Stomach (tissue), 9 donors: Measurements from ENCODE around the gene PLPP3. TPM values are rescaled to one million over a fixed set of nuclear protein-coding genes. Genes with fewer than 3 reads are reported as not detected.

Experiments used
- DNase-seq, 2 donors: peaks; one replicate each; pipeline versions ENCODE4 v3.0.0 to v3.0.0-alpha.2; 2013 to 2019
- H3K27ac ChIP-seq, 5 donors: fragments of 200-600 bp in 4 of 5; sonication (generic) in 4 of 5; one replicate each; pipeline ENCODE4 v1.5.1; 2013 to 2019; ENCODE audit warnings: mild to moderate bottlenecking in 1 of 5, moderate library complexity in 1 of 5
- H3K27me3 ChIP-seq, 3 donors: fragments of 200-600 bp; sonication (generic); one replicate each; pipeline ENCODE4 v1.5.1; 2017 to 2019; ENCODE audit warnings: mixed run types in 1 of 3
- H3K36me3 ChIP-seq, 4 donors: fragments of 200-600 bp; sonication (generic); 1 replicate in 3 of 4; 2 replicates in 1 of 4; pipeline ENCODE4 v1.5.1; 2016 to 2019
- H3K4me1 ChIP-seq, 4 donors: fragments of 200-600 bp; sonication (generic); one replicate each; pipeline ENCODE4 v1.5.1; 2016 to 2019
- H3K4me3 ChIP-seq, 4 donors: fragments of 200-600 bp; sonication (generic) in 3 of 4; one replicate each; pipeline ENCODE4 v1.5.1; 2016 to 2019; ENCODE audit warnings: mild to moderate bottlenecking in 1 of 4
- H3K9me3 ChIP-seq, 4 donors: fragments of 200-600 bp; sonication (generic); one replicate each; pipeline ENCODE4 v1.5.1; 2016 to 2019
- CTCF ChIP-seq, 7 experiments: fragments of 450-650 bp in 4 of 7; fragments of 200-600 bp in 3 of 7; sonication (generic) in 3 of 7; IDR thresholded peaks; one replicate each; pipeline ENCODE4 v1.5.1; 2016 to 2019; ENCODE audit warnings: antibody characterized with exemption in 7 of 7, control low read depth in 2 of 7, mild to moderate bottlenecking in 1 of 7
- EP300 ChIP-seq: sonication (generic); formaldehyde crosslinking; IDR thresholded peaks from one replicate; pipeline ENCODE4 v1.6.1; 2017; ENCODE audit warnings: antibody characterized with exemption
- POLR2A ChIP-seq, 4 donors: fragments of 450-650 bp; IDR thresholded peaks; one replicate each; pipeline ENCODE4 v1.6.1; 2016; ENCODE audit warnings: antibody characterized with exemption in 4 of 4, control low read depth in 2 of 4, mild to moderate bottlenecking in 1 of 4, moderate library complexity in 1 of 4
- POLR2AphosphoS5 ChIP-seq, 3 donors: sonication (generic); formaldehyde crosslinking; IDR thresholded peaks; one replicate each; pipeline ENCODE4 v1.6.1; 2016; ENCODE audit warnings: antibody characterized with exemption in 3 of 3
- WGBS, 5 donors: extraction: QIAGEN DNeasy Blood & Tissue Kit in 3 of 5; methylation state at CpG; one replicate each; pipeline versions ENCODE4 v1.1.5 to v1.1.7; 2013 to 2018; 5-methylcytosine and 5-hydroxymethylcytosine counted together
- intact Hi-C: fragments of 100-400 bp; cut with DNase I; formaldehyde crosslinking; loops from one replicate; pipeline ENCODE4 v1.15.1; 2023; ENCODE audit warnings: low total_unique reads
- polyA plus RNA-seq, 3 donors: library from polyadenylated mRNA; stranded (reverse); fragments of 200-250 nt; gene quantifications; one replicate each; pipeline ENCODE4 v1.2.3, GENCODE V29; 2013
- total RNA-seq, 5 donors: library from RNA; depleted of rRNA; stranded (reverse); fragments of >200 nt; gene quantifications; one replicate each; pipeline versions ENCODE4 v1.1.0 to v1.2.3, GENCODE V29; 2014 to 2016
- donor health status: healthy with polysubstance abuse.
- donor health status: Bipolar disorder and iron deficiency.
- donor health status: healthy.

The PLPP3 gene
- total and polyA plus RNA-seq, 8 donors, result 11.1 to 145 (median 46.1) TPM

GRCh38 chr1:56466538-56466937 is 112.8 kb downstream of the PLPP3 start:
- TF ChIP-seq POLR2A (IDR thresholded peaks at IDR 0.05) (no peak), CTCF (IDR thresholded peaks at IDR 0.05) (no peak), EP300 (no peak), POLR2AphosphoS5 (IDR thresholded peaks at IDR 0.05) (no peak)
- WGBS, 5 donors, result 83 to 100% (median 96%) methylated on average over 1 of the region's 1 CpG

GRCh38 chr1:56464294-56464693 is 115.1 kb downstream of the PLPP3 start:
- no peaks in the 10 kb centered on the region for H3K36me3 ChIP-seq
- intact Hi-C loops, result no loop called here
- no peak for DNase-seq

More at GRCh38 chr1:56466538-56466937, 112.8 kb downstream of the PLPP3 start:
- Histone ChIP-seq H3K36me3 (no peaks in the 10 kb centered on the region), H3K27me3 (no peaks in the 10 kb centered on the region), H3K4me3 (no peak overlapping the region), H3K4me1 (peaks cover 0 to 23% (median 6%) of the 10 kb centered on the region in 4 donors), H3K27ac (no peak overlapping the region), H3K9me3 (no peaks in the 10 kb centered on the region)
- intact Hi-C loops, result no loop called here
- DNase-seq, result no peak

GRCh38 chr1:56463376-56463775 is 116.0 kb downstream of the PLPP3 start:
- Histone ChIP-seq H3K4me3 (no peak overlapping the region), H3K36me3 (no peaks in the 10 kb centered on the region), H3K4me1 (peaks cover 0 to 3% (median 0%) of the 10 kb centered on the region in 4 donors), H3K27ac (no peak overlapping the region), H3K9me3 (no peaks in the 10 kb centered on the region), H3K27me3 (no peaks in the 10 kb centered on the region)
- DNase-seq, result no peak
- TF ChIP-seq POLR2A (IDR thresholded peaks at IDR 0.05) (no peak), POLR2AphosphoS5 (IDR thresholded peaks at IDR 0.05) (no peak), CTCF (IDR thresholded peaks at IDR 0.05) (no peak), EP300 (no peak)
- WGBS, 5 donors, result 88 to 100% (median 96%) methylated on average over 1 of the region's 1 CpG
- intact Hi-C loops, result no loop called here

More at GRCh38 chr1:56464294-56464693, 115.1 kb downstream of the PLPP3 start:
- H3K4me1 ChIP-seq, result peaks cover 0 to 5% (median under 1%) of the 10 kb centered on the region in 4 donors
- H3K4me3 ChIP-seq, result no peak overlapping the region
- H3K27ac ChIP-seq, result no peak overlapping the region
- TF ChIP-seq EP300 (no peak), CTCF (IDR thresholded peaks at IDR 0.05) (no peak), POLR2A (IDR thresholded peaks at IDR 0.05) (no peak), POLR2AphosphoS5 (IDR thresholded peaks at IDR 0.05) (no peak)
- 83 to 98% (median 90%) methylated on average over 4 of the region's 4 CpGs for WGBS, 5 donors
- no peaks in the 10 kb centered on the region for H3K27me3 ChIP-seq
- no peaks in the 10 kb centered on the region for H3K9me3 ChIP-seq

- no peaks in the 10 kb centered on the region for H3K36me3 ChIP-seq
- H3K4me3 ChIP-seq, result no peak overlapping the region
- TF ChIP-seq POLR2AphosphoS5 (IDR thresholded peaks at IDR 0.05) (no peak), EP300 (no peak), POLR2A (IDR thresholded peaks at IDR 0.05) (no peak), CTCF (IDR thresholded peaks at IDR 0.05) (no peak)
- H3K9me3 ChIP-seq, result no peaks in the 10 kb centered on the region
- no peaks in the 10 kb centered on the region for H3K27me3 ChIP-seq
- no peak for DNase-seq
- H3K27ac ChIP-seq, result no peak overlapping the region
- H3K4me1 ChIP-seq, result peaks cover 0 to 3% (median 0%) of the 10 kb centered on the region in 4 donors
- 61 to 76% (median 73%) methylated on average over 3 of the region's 3 CpGs for WGBS, 5 donors
- intact Hi-C loops, result no loop called here
Observed at GRCh38 chr1:56462209-56462608, 117.2 kb downstream of the PLPP3 start.
